PC-3 (cell line): ENCODE measurements around the gene ARNT2. TPM values are rescaled to one million over a fixed set of nuclear protein-coding genes. Genes with fewer than 3 reads are reported as not detected.

ENCODE experiments used
- ATAC-seq: fragments of 200-7000 bp; cut with Tn5 transposase; 2 replicates; pipeline ENCODE4 v1.9.1; 2020; ENCODE audit warnings: mild to moderate bottlenecking, moderate library complexity
- BruUV-seq: library from RNA; stranded (reverse); fragments of 400-500 nt; replicated peaks from 2 replicates; lab custom pipeline; 2021; lab: Mats Ljungman, UMichigan
- CTCF ChIA-PET: fragments of 300-600 bp; sonication (Branson Sonifier 250); formaldehyde crosslinking; loops from one replicate; lab custom pipeline; 2022; ENCODE audit warnings: antibody characterized with exemption; lab: Charles Lee
- POLR2A ChIA-PET: fragments of 300-600 bp; sonication (Branson Sonifier 250); formaldehyde crosslinking; loops from one replicate; lab custom pipeline; 2022; ENCODE audit warnings: antibody characterized with exemption; ENCODE audit not compliant: unreplicated experiment; lab: Charles Lee
- DNase-seq: peaks from one replicate; pipeline ENCODE4 v3.0.0-alpha.2; 2015
- H2AFZ ChIP-seq: fragments of 300-600 bp; sonication (generic); 2 replicates; pipeline ENCODE4 v1.6.0; 2016; ENCODE audit warnings: antibody characterized with exemption, low read length
- H3F3A ChIP-seq: fragments of 300-600 bp; sonication (generic); one replicate; pipeline ENCODE4 v1.6.0; 2017; ENCODE audit warnings: antibody characterized with exemption, low read length, control low read depth, mild to moderate bottlenecking; ENCODE audit not compliant: unreplicated experiment
- H3K27ac ChIP-seq: fragments of 300-600 bp; sonication (generic); 2 replicates; pipeline ENCODE4 v1.5.1; 2016; ENCODE audit warnings: mild to moderate bottlenecking, low read length
- H3K27me3 ChIP-seq: fragments of 300-600 bp; sonication (generic); 2 replicates; pipeline ENCODE4 v1.6.1; 2016; ENCODE audit warnings: low read length, mixed read lengths
- H3K36me3 ChIP-seq: fragments of 300-600 bp; sonication (generic); 2 replicates; pipeline ENCODE4 v1.6.1; 2016; ENCODE audit warnings: low read depth, mixed run types, low read length, mixed read lengths
- H3K4me1 ChIP-seq: fragments of 300-600 bp; sonication (generic); 2 replicates; pipeline ENCODE4 v1.5.1; 2016; ENCODE audit warnings: low read length; ENCODE audit not compliant: insufficient read depth
- H3K4me2 ChIP-seq: fragments of 300-600 bp; sonication (generic); 2 replicates; pipeline ENCODE4 v1.6.0; 2016; ENCODE audit warnings: low read length
- H3K4me3 ChIP-seq: fragments of 300-600 bp; sonication (generic); 2 replicates; pipeline ENCODE4 v1.5.1; 2016; ENCODE audit warnings: mild to moderate bottlenecking, low read length, mixed read lengths
- H3K79me2 ChIP-seq: fragments of 300-600 bp; sonication (generic); 2 replicates; pipeline ENCODE4 v1.6.1; 2017; ENCODE audit warnings: low read length, mixed read lengths
- H3K9ac ChIP-seq: fragments of 300-600 bp; sonication (generic); 2 replicates; pipeline ENCODE4 v1.6.0; 2016; ENCODE audit warnings: mild to moderate bottlenecking, low read length
- H3K9me2 ChIP-seq: fragments of 300-600 bp; sonication (generic); replicated peaks from 2 replicates; pipeline ENCODE4 v1.6.1; 2016; ENCODE audit warnings: mixed run types, low read length, mixed read lengths
- H3K9me3 ChIP-seq: fragments of 300-600 bp; sonication (generic); 2 replicates; pipeline ENCODE4 v1.6.1; 2016; ENCODE audit warnings: low read length, mixed read lengths
- H4K20me1 ChIP-seq: fragments of 300-600 bp; sonication (generic); 2 replicates; pipeline ENCODE4 v1.6.1; 2016; ENCODE audit warnings: low read length, mixed read lengths
- CTCF ChIP-seq: fragments of 300-600 bp; sonication (generic); conservative IDR thresholded peaks from 2 replicates; pipeline ENCODE4 v1.5.1; 2017; ENCODE audit warnings: antibody characterized with exemption, low read depth, mild to moderate bottlenecking, low read length
- EZH2 ChIP-seq: fragments of 300-600 bp; sonication (generic); IDR thresholded peaks from one replicate; pipeline ENCODE4 v1.6.1; 2017; ENCODE audit warnings: antibody characterized with exemption, mild to moderate bottlenecking, low read length; ENCODE audit not compliant: unreplicated experiment
- EZH2phosphoT487 ChIP-seq: fragments of 300-600 bp; sonication (generic); IDR thresholded peaks from 2 replicates; pipeline ENCODE4 v1.6.1; 2018; ENCODE audit warnings: mild to moderate bottlenecking, antibody characterized with exemption, low read length, borderline replicate concordance
- intact Hi-C: fragments of 100-400 bp; cut with micrococcal nuclease; formaldehyde crosslinking; loops from 2 replicates; pipeline ENCODE4 v1.9.0; 2023
- total RNA-seq: library from RNA; depleted of rRNA; stranded (reverse); fragments of >200 nt; gene quantifications from 2 replicates; pipeline ENCODE4 v1.2.3, GENCODE V29; 2014

Gene ARNT2
- total RNA-seq, 1 experiment from 2014 or later = 0.11 TPM

GRCh38 chr15:80458580-80458979, 54.4 kb downstream of the ARNT2 start:
- POLR2A ChIA-PET = no interaction called here
- no peak for ATAC-seq

GRCh38 chr15:80459380-80459779, 55.2 kb downstream of the ARNT2 start:
- TF ChIP-seq CTCF = no peak
- no peak for TF ChIP-seq EZH2phosphoT487
- no peak for TF ChIP-seq EZH2
- Histone ChIP-seq H3K27ac (no peak overlapping the region), H4K20me1 (no peaks in the 10 kb centered on the region), H3K9ac (no peak overlapping the region), H2AFZ (no peak overlapping the region), H3F3A (no peaks in the 10 kb centered on the region), H3K79me2 (no peaks in the 10 kb centered on the region), H3K4me1 (peaks cover 12% of the 10 kb centered on the region), H3K9me3 (no peaks in the 10 kb centered on the region), H3K4me2 (no peak overlapping the region), H3K27me3 (no peaks in the 10 kb centered on the region; the same call in 1 of the 2 replicates), H3K4me3 (no peak overlapping the region), H3K9me2 (no peaks in the 10 kb centered on the region), H3K36me3 (no peaks in the 10 kb centered on the region)
- intact Hi-C loops = loop anchor here (5.0 kb wide), 2 partner anchors 108 to 648 kb away; no protein-coding TSS in a partner anchor
- ChIA-PET CTCF (no interaction called here), POLR2A (no interaction called here)
- DNase-seq = no peak
- BruUV-seq = no TSS peak
- no peak for ATAC-seq

More at GRCh38 chr15:80458580-80458979, 54.4 kb downstream of the ARNT2 start:
- no peaks in the 10 kb centered on the region for H3F3A ChIP-seq
- H3K9ac ChIP-seq = no peak overlapping the region
- no TSS peak for BruUV-seq
- H3K36me3 ChIP-seq = no peaks in the 10 kb centered on the region
- TF ChIP-seq CTCF (no peak), EZH2phosphoT487 (no peak), EZH2 (no peak)
- H3K9me2 ChIP-seq = no peaks in the 10 kb centered on the region
- no peak overlapping the region for H3K4me3 ChIP-seq
- H3K4me1 ChIP-seq = peaks cover 12% of the 10 kb centered on the region
- no peaks in the 10 kb centered on the region for H4K20me1 ChIP-seq
- CTCF ChIA-PET = no interaction called here
- no peak overlapping the region for H3K4me2 ChIP-seq
- intact Hi-C loops = loop anchor here (5.0 kb wide), 2 partner anchors 109 to 649 kb away; no protein-coding TSS in a partner anchor
- no peaks in the 10 kb centered on the region for H3K9me3 ChIP-seq
- no peak for DNase-seq
- no peak overlapping the region for H3K27ac ChIP-seq
- no peaks in the 10 kb centered on the region for H3K79me2 ChIP-seq
- no peak overlapping the region for H2AFZ ChIP-seq
- H3K27me3 ChIP-seq = no peaks in the 10 kb centered on the region; the same call in 1 of the 2 replicates

DNA sequence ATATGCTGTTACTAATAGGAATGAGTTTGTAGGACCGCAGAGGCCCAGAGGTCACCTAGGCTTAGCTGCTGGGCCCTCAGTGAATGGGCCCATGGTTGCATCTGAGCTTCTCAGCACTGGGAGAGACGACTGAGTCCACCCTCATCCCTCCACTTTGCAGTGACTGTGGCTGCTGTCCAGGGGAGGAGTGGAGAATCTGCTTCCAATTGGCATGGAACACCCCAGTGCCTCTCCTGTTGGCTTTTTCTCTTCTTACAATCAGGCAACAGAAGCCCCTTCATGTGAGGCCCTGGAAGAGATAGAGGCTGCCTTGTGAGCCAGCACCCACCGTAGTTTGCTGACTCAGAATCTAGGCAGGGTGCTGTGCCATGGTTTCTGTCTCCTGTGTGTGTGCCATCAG, 55.6 kb downstream of the ARNT2 start:
- no peaks in the 10 kb centered on the region for H3K79me2 ChIP-seq
- ChIA-PET CTCF (no interaction called here), POLR2A (no interaction called here)
- no peak overlapping the region for H3K9ac ChIP-seq
- no peak overlapping the region for H2AFZ ChIP-seq
- TF ChIP-seq CTCF (no peak), EZH2 (no peak), EZH2phosphoT487 (no peak)
- no peak overlapping the region for H3K27ac ChIP-seq
- H3K4me3 ChIP-seq = no peak overlapping the region
- BruUV-seq = no TSS peak
- no peaks in the 10 kb centered on the region for H4K20me1 ChIP-seq
- no peaks in the 10 kb centered on the region for H3K36me3 ChIP-seq
- ATAC-seq (no peak), DNase-seq (no peak)
- no peak overlapping the region for H3K4me2 ChIP-seq
- H3K27me3 ChIP-seq = no peaks in the 10 kb centered on the region; the same call in 1 of the 2 replicates
- H3K9me2 ChIP-seq = no peaks in the 10 kb centered on the region
- intact Hi-C loops = loop anchor here (5.0 kb wide), 2 partner anchors 107 to 647 kb away; no protein-coding TSS in a partner anchor
- no peaks in the 10 kb centered on the region for H3K9me3 ChIP-seq
- no peaks in the 10 kb centered on the region for H3F3A ChIP-seq
- H3K4me1 ChIP-seq = peaks cover 10% of the 10 kb centered on the region
